NCI-H524 (cell line): Measurements from ENCODE around the gene CD80.
"Not testable (repeated sequence)": the region's sequence is repeated elsewhere in the genome, so short reads cannot be mapped to it uniquely, and the experiment has no call there.

ENCODE experiments used
- DNase-seq, 2 experiments: peaks; one replicate each; lab custom pipeline; 2025; lab: John Stamatoyannopoulos, UW

The CD80 gene, protein sequence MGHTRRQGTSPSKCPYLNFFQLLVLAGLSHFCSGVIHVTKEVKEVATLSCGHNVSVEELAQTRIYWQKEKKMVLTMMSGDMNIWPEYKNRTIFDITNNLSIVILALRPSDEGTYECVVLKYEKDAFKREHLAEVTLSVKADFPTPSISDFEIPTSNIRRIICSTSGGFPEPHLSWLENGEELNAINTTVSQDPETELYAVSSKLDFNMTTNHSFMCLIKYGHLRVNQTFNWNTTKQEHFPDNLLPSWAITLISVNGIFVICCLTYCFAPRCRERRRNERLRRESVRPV

DNA sequence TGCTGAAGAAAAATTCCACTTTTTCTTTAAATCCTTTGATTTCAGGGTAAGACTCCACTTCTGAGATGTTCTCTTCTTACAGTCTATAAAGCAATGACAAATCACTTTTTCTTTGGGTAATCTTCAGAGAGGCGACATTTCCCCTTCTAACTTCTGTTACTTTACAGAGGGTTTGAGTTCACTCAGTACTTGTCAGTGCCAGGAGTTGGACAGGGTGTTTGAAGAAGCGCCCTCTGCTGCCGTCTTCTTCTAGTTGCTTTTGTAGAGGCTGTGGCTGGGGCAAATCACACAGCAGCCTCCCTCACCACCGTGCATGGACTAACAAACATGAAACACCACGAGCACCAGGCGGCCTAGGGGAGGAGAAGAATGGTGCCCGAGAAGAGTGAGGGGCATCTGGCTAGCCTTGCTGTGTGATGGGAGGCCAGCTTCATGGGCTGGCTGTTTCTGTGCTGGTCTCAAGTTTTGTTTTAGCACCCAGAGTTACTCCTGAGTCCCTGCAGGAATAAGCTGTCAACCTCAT is at the start of gene CD80:
Gene CD80, minus strand, starts transcription at position 174 of the 523 bp plus-strand sequence. CDS start 1,886 bp downstream, outside the sequence.
- DNase-seq: peak in 1 of 2 experiments; percentile 36

DNA sequence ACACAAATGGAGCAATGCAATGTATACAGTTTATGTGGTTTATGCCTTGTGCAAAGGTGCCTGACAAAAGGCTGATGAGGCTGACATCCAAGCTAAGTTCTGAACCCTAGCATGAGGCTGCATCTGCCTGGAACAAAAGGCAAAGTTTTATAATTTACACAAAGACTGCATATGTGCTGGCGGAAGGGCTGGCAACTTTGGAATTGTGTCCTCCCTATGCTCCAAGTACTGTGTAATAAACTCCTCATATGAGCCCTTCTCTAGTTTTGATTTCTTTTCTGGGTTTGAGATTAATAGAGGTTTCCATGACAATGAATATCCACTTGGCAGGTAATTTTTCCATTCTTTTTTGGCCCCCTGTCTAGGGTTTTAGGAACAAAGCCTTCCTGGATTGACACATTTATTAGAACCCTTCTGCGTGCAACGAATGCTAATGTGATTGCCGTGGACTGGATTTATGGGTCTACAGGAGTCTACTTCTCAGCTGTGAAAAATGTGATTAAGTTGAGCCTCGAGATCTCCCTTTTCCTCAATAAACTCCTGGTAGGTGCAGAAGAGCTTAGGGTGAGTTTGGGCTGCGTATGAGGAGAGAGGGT is 49.1 kb upstream of the CD80 start:
- DNase-seq: no peak

DNA sequence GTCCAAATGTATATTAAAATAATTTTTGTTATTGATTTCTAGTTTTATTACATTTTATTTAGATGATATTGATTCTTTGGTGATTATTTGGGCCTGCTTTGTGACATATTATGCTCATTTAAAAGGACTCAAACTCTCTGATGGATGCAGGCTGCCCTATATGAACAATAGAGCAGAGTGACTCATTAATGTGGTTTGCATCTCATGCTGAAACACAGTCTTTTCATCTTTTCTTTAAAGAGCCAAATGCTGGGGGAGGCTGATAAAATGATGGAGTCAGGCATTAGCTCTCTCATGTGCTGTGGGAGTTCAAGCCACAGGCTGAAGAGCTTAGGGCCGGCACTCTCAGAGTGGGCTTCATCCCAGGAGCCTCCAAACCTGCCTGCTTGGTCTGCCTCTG is 45.5 kb upstream of the CD80 start:
- DNase-seq: no peak

DNA sequence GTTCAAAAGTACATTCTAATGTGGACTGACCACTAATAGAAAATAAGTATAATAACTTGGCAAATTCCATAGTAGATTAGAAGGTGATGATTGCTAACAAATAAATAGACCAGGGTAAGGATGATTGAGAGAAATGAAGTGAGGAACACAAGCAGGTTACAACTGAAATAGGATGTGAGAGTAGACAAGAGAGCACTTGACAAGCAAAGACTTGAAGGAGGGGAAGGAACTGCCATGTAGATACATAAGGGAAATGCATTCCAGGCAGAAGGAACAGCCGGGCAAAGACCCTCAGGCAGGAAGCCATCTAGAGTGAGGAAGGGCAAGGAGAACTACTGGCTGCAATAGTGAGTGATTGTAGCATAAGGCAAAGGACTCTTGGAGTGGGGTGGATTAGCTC is 43.3 kb upstream of the CD80 start:
- no peak for DNase-seq

DNA sequence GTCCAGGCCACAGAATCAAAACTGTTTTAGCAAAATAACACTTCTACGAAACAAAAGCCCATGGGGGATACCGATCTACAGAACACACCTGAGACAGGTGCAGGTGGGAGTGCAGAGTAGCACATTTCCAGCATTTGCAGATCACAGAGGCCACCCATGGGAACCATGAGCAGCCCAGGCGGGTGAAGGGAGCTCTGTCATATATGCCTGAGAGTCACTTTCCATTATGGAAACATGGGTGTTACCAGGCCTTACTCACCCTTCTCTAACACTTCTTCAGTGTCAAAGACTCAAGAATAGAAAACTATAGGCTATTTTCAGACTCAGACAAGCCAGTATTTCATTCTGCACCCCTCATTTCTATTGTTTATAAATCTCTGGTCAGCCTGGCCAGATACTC is 41.7 kb upstream of the CD80 start:
- no peak for DNase-seq

DNA sequence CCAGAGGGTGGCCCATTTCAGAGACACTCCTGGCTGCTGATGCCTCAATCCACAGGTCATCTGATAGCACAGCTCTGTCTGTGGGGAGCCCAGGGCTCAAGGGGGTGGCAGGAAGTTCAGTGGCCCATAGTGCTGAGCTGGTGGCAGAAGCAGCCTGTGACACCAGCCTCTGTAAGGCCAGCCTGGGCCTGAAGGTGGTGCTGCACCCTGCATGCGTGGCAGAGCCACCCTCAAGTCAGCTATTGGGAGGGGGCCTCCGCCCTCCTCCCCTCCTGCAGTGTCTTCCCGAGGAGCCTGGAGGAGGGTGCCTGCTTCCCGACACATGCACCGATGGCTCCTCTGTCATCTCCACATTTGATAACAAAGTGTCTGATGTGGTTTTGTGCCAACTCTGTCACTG is 41.3 kb upstream of the CD80 start:
- peak in 1 of 2 experiments; percentile 53 for DNase-seq

DNA sequence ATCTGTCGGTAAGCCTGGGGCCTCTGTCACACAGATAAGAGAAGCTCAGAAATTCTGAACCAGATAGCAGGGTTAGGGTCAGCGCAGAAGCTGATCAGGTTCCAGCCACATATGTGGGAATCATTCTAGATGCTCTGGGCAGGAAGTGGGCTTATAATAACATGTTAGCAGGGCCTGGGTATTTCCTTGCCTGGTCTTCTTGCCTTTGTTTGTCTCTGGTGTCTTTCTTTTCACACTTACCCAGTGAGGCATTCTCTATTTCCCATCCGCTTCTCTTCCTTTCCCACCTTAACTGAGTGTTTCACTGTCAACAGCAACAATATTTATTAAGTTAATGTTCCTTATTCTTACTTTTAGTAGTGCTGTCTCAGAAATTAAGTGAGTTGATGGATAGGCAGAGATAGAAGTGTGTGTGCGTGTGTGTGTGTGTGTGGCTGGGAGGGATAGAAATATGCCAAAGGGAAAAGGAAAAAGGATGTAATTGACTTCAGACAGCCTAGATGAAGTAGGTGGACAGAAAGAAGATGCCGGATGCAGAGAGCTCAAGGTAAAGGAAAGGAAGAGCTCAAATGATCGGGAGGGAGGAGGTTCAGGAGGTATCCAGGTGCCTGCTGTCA is 40.3 kb upstream of the CD80 start:
- no peak for DNase-seq

DNA sequence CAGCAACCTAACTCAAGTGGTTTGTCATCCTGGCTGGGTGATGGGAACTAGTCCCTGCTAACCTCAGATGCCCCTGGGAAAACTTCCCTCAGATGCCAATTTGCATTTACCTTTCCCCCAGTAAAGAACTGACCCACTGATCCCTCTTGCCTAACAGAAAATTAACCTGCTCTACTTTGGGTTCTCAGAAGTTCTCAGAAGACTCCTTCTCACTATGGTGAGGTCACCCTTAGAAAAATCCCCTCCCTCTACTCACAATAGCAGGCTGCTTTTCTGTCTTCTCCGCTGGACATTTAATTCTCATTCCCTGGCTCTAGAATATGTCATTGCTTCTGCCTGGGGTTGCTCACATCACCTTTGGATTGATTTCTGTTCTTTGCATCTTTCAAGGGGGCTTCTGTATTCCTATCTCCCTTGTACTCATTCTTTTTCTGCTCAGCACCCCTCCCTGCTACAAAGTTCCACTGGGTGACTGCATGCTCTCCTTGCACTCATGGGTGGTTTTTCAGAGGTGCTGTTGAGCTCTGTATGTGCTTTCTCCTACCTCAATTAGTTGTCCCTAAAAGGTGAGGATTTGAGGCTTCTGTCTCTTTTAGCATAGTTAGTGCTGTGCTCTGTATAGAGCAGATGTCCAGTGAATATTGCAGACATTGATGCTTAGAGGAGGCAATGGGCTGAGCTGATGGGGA is 39.1 kb upstream of the CD80 start:
- DNase-seq: no peak

DNA sequence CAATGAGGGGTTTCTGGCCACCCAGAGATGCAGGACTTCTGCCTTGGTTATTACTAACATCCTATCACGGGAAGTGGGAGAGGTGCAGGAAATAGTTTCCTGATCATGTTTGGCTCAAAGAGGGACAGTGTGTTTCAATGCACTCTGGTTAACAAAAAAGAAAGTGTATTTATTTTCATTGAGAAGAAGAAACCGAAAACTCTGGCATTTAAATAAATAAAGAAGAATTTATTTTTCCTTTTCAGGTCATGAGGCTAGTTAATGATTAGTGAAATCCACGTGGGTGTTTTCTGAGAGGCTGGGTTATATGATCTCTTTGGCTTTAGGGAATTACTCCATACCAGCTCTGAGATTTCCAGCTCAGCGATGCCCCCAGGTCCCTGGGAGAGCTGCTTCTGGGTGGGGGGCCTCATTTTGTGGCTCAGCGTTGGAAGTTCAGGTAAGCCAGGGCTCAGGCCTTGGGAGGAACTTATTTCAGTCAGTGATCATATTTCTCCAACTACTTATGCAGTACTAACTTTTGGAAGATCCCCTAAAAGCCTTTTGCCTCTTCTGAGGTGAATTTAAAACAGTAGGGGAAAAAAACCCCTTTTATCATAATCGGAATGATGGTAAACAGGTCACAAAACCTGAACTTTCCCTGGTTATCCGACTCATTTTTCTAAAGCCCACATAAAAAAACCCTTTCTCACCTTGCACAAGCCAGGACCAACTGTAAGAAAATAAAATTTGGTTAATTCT is 38.3 kb upstream of the CD80 start, which contains the start of gene PLA1A:
Gene PLA1A, plus strand, starts transcription at position 338 of the 741 bp plus-strand sequence. Its CDS starts 29 bp downstream, at position 367.
- DNase-seq: no peak

DNA sequence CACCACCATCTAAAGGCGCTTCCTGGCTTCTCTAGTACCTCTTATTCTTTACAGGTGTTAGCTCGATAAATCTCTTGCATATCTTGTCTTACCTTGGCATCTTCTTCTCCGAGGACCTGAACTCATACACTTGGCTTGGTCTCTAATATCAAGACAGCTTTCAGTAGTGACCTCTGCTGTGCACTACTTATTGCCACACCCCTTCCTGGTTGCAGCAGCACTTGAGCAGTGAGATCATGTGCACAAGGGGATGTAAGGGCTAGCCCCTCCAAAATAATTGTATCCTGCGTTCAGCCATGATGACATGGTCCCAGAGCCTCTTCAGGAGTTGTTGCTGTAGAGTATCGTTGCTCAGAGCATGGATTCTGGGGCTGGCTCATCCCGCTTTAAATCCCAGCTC is 37.0 kb upstream of the CD80 start:
- DNase-seq: no peak

DNA sequence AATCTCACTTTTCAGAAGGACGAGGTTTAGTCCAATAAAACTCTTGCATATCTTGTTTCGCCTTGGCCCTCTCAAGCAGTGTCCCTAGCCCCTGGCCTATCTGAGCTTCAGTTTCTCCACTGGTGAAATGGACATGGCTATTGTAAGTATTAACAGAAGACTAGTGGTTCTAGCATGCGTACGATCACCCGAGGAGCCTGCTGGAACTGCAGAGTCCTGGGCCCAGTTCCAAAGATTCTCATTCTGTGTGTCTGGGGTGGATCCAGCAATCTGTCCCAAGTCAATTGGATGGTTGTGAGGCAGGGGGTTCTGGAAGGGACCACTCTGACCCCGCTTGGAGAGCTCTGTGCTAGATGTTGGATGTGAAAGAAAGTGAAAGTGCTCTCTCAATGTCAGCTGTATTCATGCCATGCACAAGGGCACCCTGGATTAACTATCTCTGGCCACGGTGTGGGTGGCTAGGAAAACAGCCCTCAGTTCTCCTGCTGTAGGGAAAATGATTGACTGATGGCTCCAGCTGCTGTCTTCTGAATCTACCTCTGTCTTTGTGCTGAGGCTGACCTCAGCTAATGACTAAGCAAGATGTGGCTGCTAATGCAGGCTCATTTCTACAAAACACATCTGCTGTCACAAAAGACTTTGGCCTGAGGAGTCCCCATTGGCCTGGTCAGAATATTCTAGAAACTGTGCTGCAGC is 36.4 kb upstream of the CD80 start:
- no peak for DNase-seq

DNA sequence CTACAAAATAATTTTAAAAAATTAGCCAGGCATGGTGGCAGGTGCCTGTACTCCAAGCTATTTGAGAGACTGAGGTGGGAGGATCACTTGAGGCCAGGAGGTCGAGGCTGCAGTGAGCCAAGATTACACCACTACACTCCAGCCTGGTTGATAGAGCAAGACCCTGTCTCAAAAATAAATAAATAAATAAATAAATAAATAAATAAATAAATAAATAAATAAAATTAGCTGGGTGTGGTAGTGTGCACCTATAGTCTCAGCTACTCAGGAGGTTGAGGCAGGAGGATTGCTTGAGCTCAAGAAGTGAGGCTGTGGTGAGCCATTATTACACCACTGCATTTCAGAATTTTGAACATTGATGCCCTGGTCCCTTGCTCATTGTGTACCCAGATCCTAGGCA is 35.5 kb upstream of the CD80 start:
- DNase-seq: not testable (repeated sequence)

DNA sequence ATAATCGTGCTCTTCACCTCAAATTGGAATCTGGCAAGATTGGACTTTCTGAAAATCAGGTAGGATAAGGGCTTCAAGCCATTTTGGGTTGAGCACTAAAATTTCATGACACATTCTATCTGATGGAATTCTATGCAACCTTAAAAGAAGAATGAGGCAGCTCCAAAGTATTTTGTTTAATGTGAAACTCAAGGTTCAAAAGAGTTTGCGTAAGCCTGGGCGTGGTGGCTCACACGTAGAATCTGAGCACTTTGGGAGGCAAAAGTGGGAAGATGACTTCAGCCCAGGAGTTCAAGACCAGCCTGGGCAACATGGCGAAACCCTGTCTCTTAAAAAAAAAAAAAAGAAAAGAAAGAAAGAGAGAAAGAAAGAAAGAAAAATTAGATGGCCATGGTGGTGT is 34.7 kb upstream of the CD80 start:
- DNase-seq: no peak

DNA sequence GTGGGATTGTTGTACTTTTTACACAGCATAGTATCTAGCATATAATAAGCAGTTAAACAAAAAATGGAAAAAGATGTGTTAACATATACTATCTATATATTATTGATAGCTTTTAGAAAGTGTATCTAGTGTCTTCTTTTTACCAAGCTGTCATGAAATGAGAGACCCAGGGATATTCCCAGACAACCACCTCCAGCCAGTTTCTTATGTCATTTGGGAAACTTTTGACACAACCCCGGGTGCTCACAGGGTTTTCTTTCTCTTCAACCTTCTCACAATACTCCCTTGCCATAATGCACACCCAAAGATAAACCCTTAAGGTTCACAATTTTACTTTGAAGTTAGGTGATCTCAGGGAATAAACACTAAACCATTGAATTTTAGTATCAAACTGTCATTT is 33.4 kb upstream of the CD80 start:
- DNase-seq: no peak

DNA sequence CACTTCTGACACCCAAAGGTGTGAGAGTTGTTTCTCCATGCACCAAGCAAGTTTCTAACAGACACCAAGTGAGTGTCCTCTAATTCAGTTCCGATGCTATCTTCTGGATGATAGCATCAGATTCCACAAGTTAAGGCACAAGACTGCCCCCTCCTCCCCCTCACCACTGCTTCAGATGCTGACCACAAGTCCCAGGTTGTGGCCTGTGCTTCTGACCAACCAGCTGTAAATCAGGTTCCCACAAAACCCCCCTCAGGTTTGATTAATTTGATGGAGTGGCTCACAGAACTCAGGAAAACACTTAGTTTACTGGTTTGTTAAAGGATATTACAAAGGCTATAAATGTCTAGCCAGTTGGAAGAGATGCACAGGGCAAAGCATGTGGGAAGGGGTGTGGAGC is 31.3 kb upstream of the CD80 start:
- no peak for DNase-seq

DNA sequence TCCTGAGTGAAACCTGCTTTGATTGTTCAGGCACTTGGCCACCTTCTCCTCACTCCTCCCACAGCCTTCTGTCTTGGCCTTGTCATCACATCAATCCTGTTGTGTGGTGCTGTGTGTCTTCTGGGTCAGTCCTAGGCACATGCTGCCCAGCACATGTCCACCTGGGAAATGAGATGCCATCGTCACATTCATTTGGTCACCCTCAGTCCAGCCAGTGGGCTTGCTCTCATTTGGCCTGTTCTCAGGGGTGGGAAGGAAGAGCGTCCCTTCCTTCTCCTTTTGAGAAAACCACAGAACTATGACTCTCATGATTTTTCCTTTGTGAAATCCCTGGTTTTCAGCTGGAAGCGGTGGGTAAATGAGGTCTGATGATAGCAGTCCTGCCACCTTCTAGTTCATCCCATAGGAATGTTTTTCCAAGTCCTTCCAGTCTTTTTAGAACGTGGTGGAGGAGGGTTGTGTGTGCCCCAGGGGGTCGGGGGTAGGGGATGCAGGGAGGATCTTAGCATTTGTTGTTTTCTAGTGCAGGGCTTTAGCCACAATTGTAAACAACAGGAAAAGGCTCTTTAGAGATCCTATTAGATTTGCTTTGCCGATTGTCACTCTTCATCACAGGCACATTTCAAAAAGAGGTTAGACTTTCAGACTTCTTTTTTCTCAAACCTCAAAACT is 29.8 kb upstream of the CD80 start:
- DNase-seq: no peak

DNA sequence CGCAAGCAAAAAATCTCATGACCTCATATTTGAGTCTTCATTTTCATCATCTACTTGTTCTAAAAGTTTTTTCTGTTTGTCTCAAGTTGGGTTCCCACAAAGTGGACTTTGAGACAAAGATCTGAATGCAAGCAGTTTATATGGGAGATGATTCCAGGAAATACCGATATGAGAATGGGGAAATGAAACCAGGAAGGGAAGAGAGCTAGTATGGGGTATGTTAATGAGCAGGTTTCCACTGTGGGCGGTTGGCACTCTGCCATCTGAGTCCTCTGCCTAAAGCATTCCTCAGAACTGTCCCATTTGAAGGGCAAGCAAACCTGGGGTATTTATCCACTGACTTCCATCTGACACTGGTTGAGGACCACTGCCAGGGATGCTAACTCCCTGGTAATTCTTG is 28.7 kb upstream of the CD80 start:
- DNase-seq: no peak

DNA sequence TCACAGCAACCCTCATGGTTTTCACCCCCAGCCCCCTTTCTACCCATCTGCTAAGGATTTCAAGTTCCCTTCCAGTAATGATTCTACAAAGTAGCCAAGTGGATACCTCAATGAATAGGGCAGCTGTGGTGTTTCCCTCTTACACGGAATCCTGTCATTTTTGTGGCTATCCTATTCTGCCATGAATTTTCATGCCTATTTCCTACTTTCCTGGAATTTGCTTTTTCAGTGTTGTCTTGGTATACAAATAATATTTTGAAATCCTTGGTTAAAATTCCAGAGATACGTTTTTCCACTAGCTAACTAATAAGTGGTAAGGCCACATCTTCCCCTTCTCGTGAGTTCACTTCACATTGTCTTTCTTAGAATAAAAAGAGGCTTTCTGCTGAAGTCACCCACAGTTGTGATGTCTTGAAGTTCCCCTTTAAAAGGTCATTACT is 27.3 kb upstream of the CD80 start:
- DNase-seq: no peak

DNA sequence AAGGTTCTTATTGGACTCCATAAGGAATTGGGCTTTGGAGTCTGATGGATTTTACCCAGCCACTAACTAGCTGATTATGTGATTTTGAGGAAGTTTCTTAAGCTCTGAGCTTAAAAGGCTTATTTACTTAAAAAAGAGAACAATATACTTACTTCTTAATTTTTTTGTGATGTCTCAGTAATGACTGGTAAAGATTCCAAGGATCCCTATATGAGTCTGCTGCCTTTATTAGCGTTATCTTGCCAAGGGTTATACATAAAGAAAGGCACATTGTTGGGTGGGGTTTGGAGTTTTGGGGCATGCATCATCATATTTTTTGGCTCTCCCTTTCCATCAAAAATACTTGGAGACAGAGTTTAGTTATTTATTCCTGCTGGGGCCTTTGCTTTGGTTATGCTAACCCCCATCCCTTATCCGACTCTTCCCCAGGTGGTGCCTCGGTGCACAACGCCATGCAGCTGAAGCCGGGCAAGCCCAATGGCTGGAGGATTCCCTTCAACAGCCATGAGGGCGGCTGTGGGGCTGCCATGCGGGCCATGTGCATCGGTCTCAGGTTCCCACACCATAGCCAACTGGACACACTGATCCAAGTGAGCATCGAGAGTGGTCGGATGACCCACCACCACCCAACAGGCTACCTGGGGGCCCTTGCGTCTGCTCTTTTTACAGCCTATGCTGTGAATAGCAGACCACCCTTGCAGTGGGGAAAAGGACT is 26.6 kb upstream of the CD80 start:
- DNase-seq: no peak

DNA sequence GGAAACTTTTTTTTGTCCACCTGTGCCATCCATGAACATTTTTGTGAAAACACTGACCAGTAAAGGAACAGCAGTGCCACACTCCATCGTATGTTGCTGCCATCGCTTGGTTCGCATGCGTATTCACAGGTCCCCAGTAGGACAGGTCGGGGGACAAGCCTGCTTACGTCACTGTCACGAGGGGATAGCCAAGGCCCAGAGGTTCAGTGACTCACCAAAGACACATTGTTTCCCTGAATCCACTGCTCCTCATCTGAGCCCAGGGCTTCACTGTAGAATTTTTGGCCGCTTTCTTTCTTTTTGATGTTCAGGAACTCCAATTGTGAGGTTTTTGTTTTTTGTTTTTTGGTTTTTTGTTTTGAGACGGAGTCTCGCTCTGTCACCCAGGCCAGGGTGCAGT is 25.8 kb upstream of the CD80 start:
- DNase-seq: no peak
